GM12891 (cell line): ENCODE data around the gene AJAP1.

Source experiments
- DNase-seq: peaks from one replicate; pipeline ENCODE4 v3.0.0; 2011; ENCODE audit warnings: low spot score; ENCODE audit not compliant: insufficient read length
- FAIRE-seq: peaks from 2 replicates; lab custom pipeline; 2011; peaks lifted over from hg19 to GRCh38; lab: Jason Lieb, UNC
- PAX5 ChIP-seq: IDR thresholded peaks from 2 replicates; pipeline ENCODE4 v1.6.1; 2011; ENCODE audit warnings: low read length, moderate library complexity, mild to moderate bottlenecking; ENCODE audit not compliant: insufficient read depth, severe bottlenecking
- POLR2A ChIP-seq: IDR thresholded peaks from 2 replicates; pipeline ENCODE4 v1.6.1; 2011; ENCODE audit warnings: low read depth, low read length, control low read depth
- POLR2AphosphoS5 ChIP-seq: IDR thresholded peaks from 2 replicates; pipeline ENCODE4 v1.6.1; 2011; ENCODE audit warnings: low read depth, low read length, control low read depth
- POU2F2 ChIP-seq: IDR thresholded peaks from 2 replicates; pipeline ENCODE4 v1.6.1; 2011; ENCODE audit warnings: low read depth, mild to moderate bottlenecking, control low read depth, low read length, moderate library complexity
- SPI1 ChIP-seq: IDR thresholded peaks from 2 replicates; pipeline ENCODE4 v1.6.1; 2011; ENCODE audit warnings: low read depth, low read length, control low read depth
- TAF1 ChIP-seq: IDR thresholded peaks from 2 replicates; pipeline ENCODE4 v1.6.1; 2011; ENCODE audit warnings: low read depth, low read length, control low read depth

Gene AJAP1

GRCh38 chr1:4690951-4691675, 36.7 kb downstream of the AJAP1 start:
- FAIRE-seq (no peak), DNase-seq (no peak)
- no peak for TF ChIP-seq POU2F2
- TF ChIP-seq PAX5 = no peak
- no peak for TF ChIP-seq SPI1
- TF ChIP-seq POLR2A = no peak
- TF ChIP-seq POLR2AphosphoS5 = no peak
- TF ChIP-seq TAF1 = no peak

- no peak for FAIRE-seq
- DNase-seq = no peak
- TF ChIP-seq POLR2AphosphoS5 = no peak
- TF ChIP-seq POU2F2 = no peak
- TF ChIP-seq SPI1 = no peak
- TF ChIP-seq PAX5 = no peak
- TF ChIP-seq TAF1 = no peak
- no peak for TF ChIP-seq POLR2A
Observed at GRCh38 chr1:4691766-4692405, 37.5 kb downstream of the AJAP1 start.

DNA sequence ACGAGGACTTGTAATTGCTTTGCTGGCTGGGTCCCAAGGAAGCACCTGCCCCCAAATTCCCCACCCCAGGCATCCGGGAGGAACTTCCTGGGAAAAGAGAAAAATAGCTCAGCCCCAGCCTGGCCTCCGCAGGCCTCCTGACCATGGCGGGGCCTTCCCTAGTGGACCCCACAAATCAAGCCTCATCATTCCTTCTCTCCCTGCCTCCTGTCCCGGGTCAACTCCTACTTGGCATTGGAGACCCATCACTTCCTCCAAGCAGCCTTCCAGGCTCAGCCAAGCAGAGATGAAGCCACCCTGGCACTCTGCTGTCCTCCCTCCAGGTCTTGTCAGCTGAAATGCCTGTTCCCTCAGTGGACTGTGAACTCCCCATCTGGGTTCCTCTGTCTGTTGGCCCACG, 38.0 kb downstream of the AJAP1 start:
- FAIRE-seq (no peak), DNase-seq (no peak)
- no peak for TF ChIP-seq POLR2A
- no peak for TF ChIP-seq POLR2AphosphoS5
- no peak for TF ChIP-seq TAF1
- no peak for TF ChIP-seq SPI1

- no peak for TF ChIP-seq PAX5
- TF ChIP-seq POLR2AphosphoS5 = no peak
- TF ChIP-seq SPI1 = no peak
- no peak for TF ChIP-seq TAF1
- TF ChIP-seq POLR2A = no peak
- TF ChIP-seq POU2F2 = no peak
- FAIRE-seq (no peak), DNase-seq (no peak)
Observed at GRCh38 chr1:4693331-4693730, 38.9 kb downstream of the AJAP1 start.

DNA sequence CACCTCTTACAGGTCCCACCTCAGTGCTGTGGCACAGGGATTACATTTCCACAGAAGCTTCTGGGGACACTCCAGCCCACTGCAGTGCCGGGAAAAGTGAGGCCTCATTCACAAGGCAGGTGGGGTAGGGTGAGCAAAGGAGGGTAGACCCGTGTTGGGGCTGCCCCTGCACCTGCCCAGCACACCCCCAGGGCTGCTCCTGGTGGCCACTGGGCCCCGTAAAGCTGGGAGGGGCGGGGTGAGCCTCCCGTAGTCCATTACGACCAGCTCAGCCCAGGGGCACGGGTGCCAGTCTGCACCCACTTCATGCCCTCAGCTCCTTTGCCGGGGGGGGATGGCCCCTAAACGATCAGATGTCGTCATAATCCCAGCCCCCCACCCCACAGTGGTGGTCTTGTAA, 39.5 kb downstream of the AJAP1 start:
- FAIRE-seq = no peak
- TF ChIP-seq POU2F2 = no peak
- TF ChIP-seq POLR2AphosphoS5 = no peak
- no peak for TF ChIP-seq TAF1
- no peak for TF ChIP-seq POLR2A
- no peak for TF ChIP-seq PAX5
- no peak for TF ChIP-seq SPI1
- DNase-seq = no peak

DNA sequence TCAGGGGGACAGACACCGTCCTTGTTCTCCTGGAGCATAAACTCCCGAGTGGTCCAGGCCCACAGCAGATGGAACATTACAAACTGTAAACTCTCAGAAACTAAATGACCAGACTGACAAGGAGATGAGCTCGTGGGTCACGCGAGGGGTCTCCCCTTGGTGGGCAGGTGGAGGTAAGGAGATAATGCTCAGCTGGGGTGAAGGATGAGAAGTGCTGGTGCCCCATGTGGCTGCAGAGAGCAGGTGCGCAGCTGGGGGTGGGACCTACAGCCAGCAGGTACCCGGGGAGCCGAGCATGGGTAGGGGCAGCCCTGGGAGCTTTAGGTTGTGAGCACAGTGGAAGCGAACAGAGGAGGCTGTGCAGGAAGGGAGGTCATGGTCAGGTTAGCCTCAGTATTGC, 40.1 kb downstream of the AJAP1 start:
- DNase-seq (no peak), FAIRE-seq (no peak)
- no peak for TF ChIP-seq POU2F2
- TF ChIP-seq POLR2AphosphoS5 = no peak
- TF ChIP-seq POLR2A = no peak
- no peak for TF ChIP-seq PAX5
- TF ChIP-seq SPI1 = no peak
- TF ChIP-seq TAF1 = no peak

- no peak for FAIRE-seq
- TF ChIP-seq PAX5 = no peak
- DNase-seq = no peak
Observed at GRCh38 chr1:4695241-4695640, 40.8 kb downstream of the AJAP1 start.

DNA sequence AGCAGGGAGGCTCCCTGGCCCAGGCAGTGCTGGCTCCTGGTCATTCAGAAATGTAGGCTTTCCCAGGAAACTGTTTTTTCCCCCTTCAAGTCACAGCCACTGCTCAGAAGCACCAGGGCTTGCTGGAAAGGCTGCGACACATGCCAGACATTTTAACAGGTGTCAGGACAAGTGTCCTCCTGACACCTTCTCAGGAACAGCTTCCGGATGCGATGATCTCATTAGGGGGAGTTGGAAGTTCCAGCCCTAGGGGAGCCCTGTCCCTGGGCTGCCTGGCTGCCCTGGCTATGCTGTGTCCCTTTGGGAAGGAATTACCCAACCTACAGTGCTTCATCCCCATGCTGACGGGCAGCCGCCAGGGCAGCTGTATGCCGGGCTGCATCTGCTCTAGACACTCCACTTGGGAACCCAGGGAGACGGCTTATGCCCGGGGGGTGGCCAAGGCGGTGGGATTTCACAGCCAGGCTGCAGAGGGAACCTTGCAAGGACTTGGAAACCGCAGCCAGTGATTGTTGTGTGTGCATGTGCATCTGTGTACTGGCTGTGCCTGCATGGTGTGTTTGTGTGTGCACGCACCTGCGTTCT, 41.8 kb downstream of the AJAP1 start:
- no peak for FAIRE-seq
- no peak for DNase-seq
- TF ChIP-seq POLR2A = no peak
- no peak for TF ChIP-seq SPI1
- no peak for TF ChIP-seq PAX5
- no peak for TF ChIP-seq POU2F2
- no peak for TF ChIP-seq TAF1
- no peak for TF ChIP-seq POLR2AphosphoS5

GRCh38 chr1:4696753-4697152, 42.3 kb downstream of the AJAP1 start:
- FAIRE-seq (no peak), DNase-seq (no peak)
- TF ChIP-seq PAX5 = no peak
- TF ChIP-seq POU2F2 = no peak
- TF ChIP-seq SPI1 = no peak
- no peak for TF ChIP-seq TAF1
- TF ChIP-seq POLR2AphosphoS5 = no peak
- TF ChIP-seq POLR2A = no peak

DNA sequence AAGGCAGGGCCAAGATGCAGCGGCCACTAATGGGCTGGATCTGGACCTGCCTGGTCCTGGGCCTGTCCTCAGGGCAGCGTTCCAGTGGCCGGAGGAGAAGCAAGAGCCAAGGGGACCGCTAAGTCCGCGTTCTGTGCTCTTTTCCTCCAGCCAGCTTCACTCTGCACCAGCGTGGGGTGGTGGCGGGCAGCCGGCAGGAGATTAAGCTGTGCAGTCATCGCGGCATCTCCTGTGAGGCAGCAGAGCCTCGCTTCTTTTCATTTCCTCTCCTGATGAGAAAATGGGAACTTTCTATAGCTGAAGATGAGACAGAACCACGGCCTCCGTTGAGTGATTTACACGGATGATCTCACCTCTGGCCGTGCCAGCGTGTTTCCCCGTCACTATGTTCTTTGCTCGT, 43.4 kb downstream of the AJAP1 start:
- TF ChIP-seq TAF1 (no peak), POU2F2 (no peak), POLR2A (no peak), POLR2AphosphoS5 (no peak), PAX5 (no peak)
- DNase-seq (no peak), FAIRE-seq (no peak)

GRCh38 chr1:4698911-4699310, 44.5 kb downstream of the AJAP1 start:
- DNase-seq (no peak), FAIRE-seq (no peak)
- TF ChIP-seq POU2F2 (no peak), PAX5 (no peak), POLR2AphosphoS5 (no peak), TAF1 (no peak), SPI1 (no peak), POLR2A (no peak)
